HG03354 (cell line): ENCODE results near the gene SORBS2.

Experiments used
- ATAC-seq: cut with Tn5 transposase; IDR thresholded peaks from one replicate; pipeline ENCODE4 v1.9.1; 2021; ENCODE audit warnings: mild to moderate bottlenecking; ENCODE audit not compliant: unreplicated experiment, poor library complexity, severe bottlenecking

Gene SORBS2

DNA sequence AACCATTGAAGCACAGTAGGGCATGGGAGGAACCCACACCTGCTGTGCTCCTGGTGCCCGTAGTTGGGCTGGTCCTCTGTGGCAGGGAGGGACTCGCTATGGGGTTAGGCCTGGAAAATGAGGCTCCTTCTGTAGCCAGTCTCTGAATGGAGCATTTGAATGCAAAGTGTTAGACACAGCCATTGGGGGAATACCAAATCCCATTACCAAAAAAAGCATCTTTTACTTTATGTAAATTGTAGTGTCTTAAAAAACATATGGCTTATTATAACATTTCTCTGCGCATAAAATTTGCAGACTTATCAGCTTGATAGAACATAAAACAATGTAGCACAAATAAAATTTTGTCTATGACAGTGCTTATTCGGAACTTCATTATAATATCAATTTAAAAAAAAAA, 147.5 kb downstream of the SORBS2 start:
- ATAC-seq, result no peak

GRCh38 chr4:185662030-185662778, 149.8 kb downstream of the SORBS2 start:
- ATAC-seq, result no peak

- ATAC-seq, result no peak
Measured at GRCh38 chr4:185660340-185660739, 151.7 kb downstream of the SORBS2 start.

- no peak for ATAC-seq
Measured at GRCh38 chr4:185657699-185658098, 154.3 kb downstream of the SORBS2 start.

GRCh38 chr4:185657183-185657582, 154.8 kb downstream of the SORBS2 start:
- ATAC-seq, result no peak

DNA sequence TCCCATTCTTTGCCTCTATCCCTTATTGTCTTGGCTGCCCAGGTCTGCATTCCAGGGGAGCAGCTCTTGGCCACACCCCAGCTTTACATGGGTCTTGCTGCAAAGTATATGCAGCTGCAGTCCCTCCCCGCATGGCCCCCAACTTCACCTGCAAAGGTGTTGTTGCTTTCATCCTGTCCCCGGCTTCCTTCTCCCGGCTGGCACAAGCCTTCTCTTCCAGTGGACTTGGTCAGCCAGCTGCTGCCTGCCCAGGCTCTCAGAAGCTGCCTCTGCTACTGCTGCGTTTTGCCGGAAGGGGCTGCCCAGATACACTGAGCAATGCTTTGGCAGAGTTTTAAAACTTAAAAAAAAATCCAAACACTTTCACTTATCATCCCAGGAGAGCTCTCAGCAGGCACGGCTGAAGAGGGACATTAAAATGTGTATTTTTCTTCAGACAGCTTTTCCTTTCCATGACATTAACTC, 155.5 kb downstream of the SORBS2 start:
- ATAC-seq, result no peak

GRCh38 chr4:185654965-185655554, 156.9 kb downstream of the SORBS2 start:
- ATAC-seq, result no peak

DNA sequence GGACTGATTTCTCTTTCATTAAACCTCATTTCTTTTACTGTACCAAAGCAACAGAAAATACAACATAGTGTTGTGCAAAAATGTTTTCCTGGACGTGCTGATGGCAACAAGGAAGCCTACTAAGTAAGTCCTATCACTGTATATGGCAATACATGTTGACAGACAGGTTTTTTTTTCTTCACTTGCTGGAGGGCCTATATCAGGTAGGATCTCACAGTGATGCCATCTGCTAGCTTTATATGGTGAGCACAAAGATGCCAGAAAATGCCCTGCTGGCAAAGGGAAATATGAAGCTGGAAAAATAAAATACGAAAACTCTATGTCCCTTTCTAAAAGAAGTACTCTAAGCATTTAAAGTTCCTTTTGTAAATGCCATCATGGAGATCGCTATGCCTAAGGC, 157.7 kb downstream of the SORBS2 start:
- no peak for ATAC-seq

- no peak for ATAC-seq
Measured at GRCh38 chr4:185651851-185652250, 160.1 kb downstream of the SORBS2 start.

DNA sequence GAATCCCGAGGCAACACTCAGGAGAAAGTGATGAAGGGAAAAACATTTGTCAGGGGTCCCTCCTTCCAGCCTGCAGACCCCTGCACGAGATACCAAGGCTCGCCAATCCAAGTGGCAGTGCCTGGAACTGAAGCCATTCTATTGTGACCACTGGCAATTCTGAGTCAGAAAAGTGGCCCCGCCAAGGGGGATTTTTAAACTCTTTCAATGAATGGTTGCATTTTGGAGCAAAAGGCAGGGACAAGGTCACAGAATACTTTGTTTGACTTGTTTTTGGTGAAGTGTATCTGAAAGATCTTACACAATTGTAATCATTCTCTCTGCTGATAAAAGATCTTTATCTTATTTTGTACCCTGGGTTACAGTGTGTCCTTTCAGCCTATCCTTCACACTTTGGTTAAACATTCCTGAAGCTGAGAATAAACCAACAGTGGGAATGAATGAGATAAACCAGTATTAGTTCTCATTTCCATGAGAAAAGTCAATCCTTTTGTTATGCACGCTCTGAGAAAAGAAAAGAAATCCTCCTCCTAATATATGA, 160.8 kb downstream of the SORBS2 start:
- ATAC-seq, result no peak

- ATAC-seq, result no peak
Measured at GRCh38 chr4:185648631-185649030, 163.4 kb downstream of the SORBS2 start.

DNA sequence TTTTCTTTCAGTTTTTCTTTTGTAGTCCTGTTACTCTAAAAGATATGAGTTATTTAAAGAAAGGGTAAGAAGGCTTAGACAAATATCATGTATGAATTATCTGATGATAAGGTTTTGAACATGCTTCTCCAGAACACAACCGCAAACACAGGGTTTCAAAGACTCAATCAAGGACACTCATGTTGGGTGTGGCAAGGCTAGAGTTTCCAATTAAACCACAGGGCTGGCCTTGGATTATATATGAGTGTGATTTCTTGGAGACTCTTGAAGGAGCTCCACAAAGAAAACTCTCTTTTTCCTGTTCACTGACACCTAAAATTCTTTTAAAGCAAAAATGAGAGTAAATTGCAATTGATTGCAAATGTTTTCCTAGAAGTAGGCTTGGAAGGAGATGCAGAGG, 166.6 kb downstream of the SORBS2 start:
- ATAC-seq, result no peak

DNA sequence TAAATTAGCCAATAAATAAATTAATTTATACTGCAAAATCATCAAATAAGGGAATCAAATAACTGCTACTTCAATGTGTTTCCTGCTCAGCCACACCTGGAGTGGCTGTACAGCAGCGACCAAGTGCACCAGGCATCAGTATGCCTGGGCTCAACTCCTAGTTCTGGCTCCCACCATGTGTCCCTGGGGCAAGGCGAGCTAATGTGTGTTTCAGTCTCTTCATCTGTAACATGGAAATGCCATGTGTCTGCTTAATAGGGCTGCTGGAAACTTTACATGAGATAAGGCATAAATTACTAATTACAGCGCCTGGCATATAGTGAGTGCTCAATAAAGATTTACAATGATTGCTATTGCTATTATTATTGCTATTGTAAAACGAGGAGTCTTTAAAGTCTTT, 167.6 kb downstream of the SORBS2 start:
- no peak for ATAC-seq

DNA sequence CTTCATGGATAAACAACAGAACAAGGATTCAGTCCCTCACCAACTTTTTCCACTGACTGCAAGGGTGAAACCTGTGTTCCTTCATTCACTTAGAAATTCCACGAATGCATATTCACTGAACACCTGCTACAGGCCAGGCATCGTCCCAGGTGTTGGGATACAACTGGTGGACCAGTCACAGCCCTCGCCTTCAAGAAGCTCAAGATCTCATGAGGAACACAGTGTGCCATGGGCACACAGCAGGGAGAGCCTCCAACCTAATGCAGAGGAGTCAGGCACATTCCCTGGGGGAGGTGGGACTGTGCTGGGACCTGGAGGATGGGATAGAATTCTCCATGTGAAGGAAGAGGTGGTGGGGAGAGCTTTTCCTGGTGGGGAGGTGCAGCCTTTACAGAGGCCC, 169.1 kb downstream of the SORBS2 start:
- no peak for ATAC-seq

- ATAC-seq, result no peak
Measured at GRCh38 chr4:185640811-185641675, 171.0 kb downstream of the SORBS2 start.

- ATAC-seq, result no peak
Measured at GRCh38 chr4:185638548-185639301, 173.3 kb downstream of the SORBS2 start.

DNA sequence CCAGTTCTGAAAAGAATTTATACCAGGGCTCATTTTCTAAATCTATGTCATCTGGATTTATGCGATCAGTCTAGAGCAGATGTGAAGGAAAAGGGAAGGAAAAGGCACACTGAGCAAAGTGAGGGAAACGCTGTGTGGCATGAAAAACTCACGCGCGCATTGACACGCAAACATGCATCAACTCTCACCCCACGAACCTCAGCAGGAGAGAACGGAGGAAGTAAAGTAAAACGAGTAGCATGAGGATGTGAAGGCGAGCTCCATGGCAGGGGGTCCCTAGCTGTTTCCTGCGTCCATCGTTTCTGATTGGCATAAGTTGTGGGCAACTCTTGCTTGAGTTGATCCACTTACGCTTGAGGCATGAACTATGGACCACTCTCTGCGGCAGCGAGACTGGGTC, 173.9 kb downstream of the SORBS2 start:
- ATAC-seq, result no peak

DNA sequence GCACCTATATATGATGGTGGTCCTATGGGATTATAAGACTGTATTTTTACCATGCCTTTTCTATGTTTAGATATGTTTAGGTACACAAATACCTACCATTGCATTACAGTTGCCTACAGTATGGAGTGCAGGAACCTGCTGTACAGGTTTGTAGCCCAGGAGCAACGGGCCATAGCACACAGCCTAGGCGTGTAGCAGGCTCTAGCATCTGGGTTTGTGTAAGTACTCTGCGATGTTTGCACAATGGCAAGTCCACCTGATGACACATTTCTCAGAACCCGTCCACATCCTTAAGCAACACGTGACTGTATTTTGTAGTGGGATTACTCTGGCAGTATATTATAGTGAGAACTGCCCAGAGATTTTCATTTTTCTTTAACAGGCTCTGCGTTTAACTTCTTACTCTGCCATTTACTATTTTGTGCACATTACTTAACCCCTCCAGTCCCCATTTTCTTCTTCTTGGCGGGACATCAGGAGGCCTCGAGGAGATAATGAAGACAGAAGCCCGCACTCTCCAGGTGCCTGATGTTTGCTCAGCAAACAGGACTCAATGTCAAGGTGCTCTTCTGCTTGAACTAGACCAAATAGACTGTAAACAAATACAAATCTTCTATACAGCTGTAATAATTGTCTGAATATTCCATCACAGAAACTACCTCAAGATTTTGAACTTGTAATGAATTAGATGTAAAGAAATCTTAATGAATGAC, 174.7 kb downstream of the SORBS2 start:
- ATAC-seq, result no peak

GRCh38 chr4:185634066-185634652, 177.8 kb downstream of the SORBS2 start:
- no peak for ATAC-seq
